Measurements from ENCODE around the gene HARBI1. TPM values are rescaled to one million over a fixed set of nuclear protein-coding genes. Genes with fewer than 3 reads are reported as not detected.

The HARBI1 gene
- total RNA-seq, 4 donors from 2014 or later, result 1.3 to 6.2 (median 3.5) TPM

- Histone ChIP-seq H3K4me3 (replicated peaks in 1 of 3) (no peak overlapping the region), H3K4me1 (peaks cover 22 to 33% of the 10 kb centered on the region in 2 donors), H3K27ac (peak overlapping the region; percentile 44 to 82 (median 80)), H3K27me3 (no peaks in the 10 kb centered on the region), H3K9me3 (no peaks in the 10 kb centered on the region), H3K36me3 (no peaks in the 10 kb centered on the region)
- no peak for TF ChIP-seq POLR2A (IDR thresholded peaks at IDR 0.05)
- no peak for TF ChIP-seq CTCF (IDR thresholded peaks at IDR 0.05)
- DNase-seq, result no peak
- intact Hi-C loops (cut with DNase I), result no loop called here
- WGBS, 2 donors, result 64 to 75% methylated on average over 2 of the region's 2 CpGs
These were observed 61.6 kb downstream of the HARBI1 start for GRCh38 chr11:46555267-46556054.

GRCh38 chr11:46554213-46555147, 62.5 kb downstream of the HARBI1 start:
- no peak for TF ChIP-seq CTCF (IDR thresholded peaks at IDR 0.05)
- TF ChIP-seq POLR2A (IDR thresholded peaks at IDR 0.05), result no peak
- Histone ChIP-seq H3K4me1 (peaks cover 22 to 29% of the 10 kb centered on the region in 2 donors), H3K4me3 (replicated peaks in 1 of 3) (no peak overlapping the region), H3K27ac (peak overlapping the region; percentile 44 to 82 (median 80)), H3K27me3 (no peaks in the 10 kb centered on the region), H3K36me3 (no peaks in the 10 kb centered on the region), H3K9me3 (no peaks in the 10 kb centered on the region)
- intact Hi-C loops (cut with DNase I), result no loop called here
- DNase-seq, result peak; percentile 42 to 53
- WGBS, 2 donors, result 58 to 64% methylated on average over 5 of the region's 5 CpGs

GRCh38 chr11:46553814-46554212, 63.2 kb downstream of the HARBI1 start:
- H3K4me1 ChIP-seq, result peaks cover 22 to 29% of the 10 kb centered on the region in 2 donors
- intact Hi-C loops (cut with DNase I), result no loop called here
- TF ChIP-seq POLR2A (IDR thresholded peaks at IDR 0.05), result no peak
- no peak for TF ChIP-seq CTCF (IDR thresholded peaks at IDR 0.05)
- H3K4me3 ChIP-seq (replicated peaks in 1 of 3), result no peak overlapping the region
- H3K9me3 ChIP-seq, result no peaks in the 10 kb centered on the region
- H3K36me3 ChIP-seq, result no peaks in the 10 kb centered on the region
- WGBS, 2 donors, result 29 to 30% methylated on average over 1 of the region's 1 CpG
- no peaks in the 10 kb centered on the region for H3K27me3 ChIP-seq
- H3K27ac ChIP-seq, result peak overlapping the region; percentile 11 to 82 (median 80)
- no peak for DNase-seq

Other genes starting within 250 kb of the HARBI1 start
- 10 to 100 TPM in 3 of 4 donors, 1 to 10 TPM in 1; 3.3 to 24.3 (median 16.7) TPM for gene MDK, start 235.6 kb downstream of the HARBI1 start, total RNA-seq
- under 1 TPM in 1 of 4 donors, not detected in 3; 0.22 TPM for gene CHRM4, start 225.5 kb downstream of the HARBI1 start, total RNA-seq
- 10 to 100 TPM; 36.0 to 59.2 (median 51.9) TPM for gene AMBRA1, start 23.2 kb downstream of the HARBI1 start, total RNA-seq
- 100 to 1,000 TPM in 3 of 4 donors, 10 to 100 TPM in 1; 85.7 to 148 (median 113) TPM for gene ATG13, start 326 bp upstream of the HARBI1 start, total RNA-seq
- gene ARHGAP1, start 83.4 kb upstream of the HARBI1 start, total RNA-seq, result 10 to 100 TPM; 30.8 to 57.9 (median 47.7) TPM
- 10 to 100 TPM in 3 of 4 donors, 1 to 10 TPM in 1; 9.8 to 17.8 (median 12.5) TPM for gene ZNF408, start 83.8 kb upstream of the HARBI1 start, total RNA-seq
- not detected for gene F2, start 102.0 kb upstream of the HARBI1 start, total RNA-seq
- gene CKAP5, start 229.1 kb upstream of the HARBI1 start, total RNA-seq, result 10 to 100 TPM; 25.3 to 30.1 (median 26.8) TPM